Naive thymus-derived CD8-positive, alpha-beta T cell (primary cell): ENCODE measurements around the gene XYLT1. TPM values are rescaled to one million over a fixed set of nuclear protein-coding genes. Genes with fewer than 3 reads are reported as not detected.
A peak's percentile ranks its signal among the peaks of the same experiment; 100 is the strongest.

Experiments
- ATAC-seq, 2 donors: fragments of 150-1000 bp; cut with Tn5 transposase in 1 of 2; sonication (Bioruptor Pico), chemical (Tn5 transposase) in 1 of 2; 1 replicate in 1 of 2; 2 replicates in 1 of 2; pipeline ENCODE4 v1.10.0; 2021; ENCODE audit warnings: mild to moderate bottlenecking in 2 of 2, moderate library complexity in 2 of 2
- POLR2A ChIA-PET: fragments of 350-600 bp; sonication (Branson Sonifier 250); formaldehyde crosslinking; loops from one replicate; lab custom pipeline; 2021; ENCODE audit warnings: antibody characterized with exemption; lab: Charles Lee
- DNase-seq, 10 donors: peaks; one replicate each; pipeline versions ENCODE4 v3.0.0 to v3.0.0-alpha.2; 2020 to 2022
- H3K27ac Mint-ChIP-seq, 10 donors: one replicate each; pipeline ENCODE4 v1.8.0; 2020 to 2022; ENCODE audit warnings: mild to moderate bottlenecking in 10 of 10, mixed read lengths in 10 of 10, moderate library complexity in 4 of 10, inconsistent platforms in 1 of 10
- H3K27me3 Mint-ChIP-seq, 5 donors: one replicate each; pipeline ENCODE4 v1.8.0; 2021 to 2022; ENCODE audit warnings: mixed read lengths in 5 of 5
- H3K36me3 Mint-ChIP-seq, 3 donors: one replicate each; pipeline ENCODE4 v1.8.0; 2020 to 2022; ENCODE audit warnings: mixed read lengths in 3 of 3, mild to moderate bottlenecking in 2 of 3, inconsistent platforms in 1 of 3
- H3K4me1 Mint-ChIP-seq, 4 donors: one replicate each; pipeline ENCODE4 v1.8.0; 2021 to 2022; ENCODE audit warnings: mixed read lengths in 4 of 4
- H3K4me3 Mint-ChIP-seq, 10 donors: one replicate each; pipeline ENCODE4 v1.8.0; 2020 to 2022; ENCODE audit warnings: mild to moderate bottlenecking in 10 of 10, mixed read lengths in 10 of 10, moderate library complexity in 6 of 10, inconsistent platforms in 1 of 10
- H3K9me3 Mint-ChIP-seq, 9 donors: one replicate each; pipeline ENCODE4 v1.8.0; 2020 to 2022; ENCODE audit warnings: mixed read lengths in 9 of 9, mild to moderate bottlenecking in 3 of 9, inconsistent platforms in 1 of 9, moderate library complexity in 1 of 9
- polyA plus RNA-seq, 3 donors: library from polyadenylated mRNA; unstranded; fragments of 300-500 nt; fragmentation: Illumina TruSeq; gene quantifications; one replicate each; pipeline ENCODE4 v1.2.3, GENCODE V29; 2021
- total RNA-seq, 8 experiments: library from RNA in 2 of 8; stranded (reverse) in 2 of 8; gene quantifications; one replicate each; pipeline ENCODE4 v1.2.3 and lab custom pipeline; 2021 to 2026

Gene XYLT1, protein sequence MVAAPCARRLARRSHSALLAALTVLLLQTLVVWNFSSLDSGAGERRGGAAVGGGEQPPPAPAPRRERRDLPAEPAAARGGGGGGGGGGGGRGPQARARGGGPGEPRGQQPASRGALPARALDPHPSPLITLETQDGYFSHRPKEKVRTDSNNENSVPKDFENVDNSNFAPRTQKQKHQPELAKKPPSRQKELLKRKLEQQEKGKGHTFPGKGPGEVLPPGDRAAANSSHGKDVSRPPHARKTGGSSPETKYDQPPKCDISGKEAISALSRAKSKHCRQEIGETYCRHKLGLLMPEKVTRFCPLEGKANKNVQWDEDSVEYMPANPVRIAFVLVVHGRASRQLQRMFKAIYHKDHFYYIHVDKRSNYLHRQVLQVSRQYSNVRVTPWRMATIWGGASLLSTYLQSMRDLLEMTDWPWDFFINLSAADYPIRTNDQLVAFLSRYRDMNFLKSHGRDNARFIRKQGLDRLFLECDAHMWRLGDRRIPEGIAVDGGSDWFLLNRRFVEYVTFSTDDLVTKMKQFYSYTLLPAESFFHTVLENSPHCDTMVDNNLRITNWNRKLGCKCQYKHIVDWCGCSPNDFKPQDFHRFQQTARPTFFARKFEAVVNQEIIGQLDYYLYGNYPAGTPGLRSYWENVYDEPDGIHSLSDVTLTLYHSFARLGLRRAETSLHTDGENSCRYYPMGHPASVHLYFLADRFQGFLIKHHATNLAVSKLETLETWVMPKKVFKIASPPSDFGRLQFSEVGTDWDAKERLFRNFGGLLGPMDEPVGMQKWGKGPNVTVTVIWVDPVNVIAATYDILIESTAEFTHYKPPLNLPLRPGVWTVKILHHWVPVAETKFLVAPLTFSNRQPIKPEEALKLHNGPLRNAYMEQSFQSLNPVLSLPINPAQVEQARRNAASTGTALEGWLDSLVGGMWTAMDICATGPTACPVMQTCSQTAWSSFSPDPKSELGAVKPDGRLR
- total RNA-seq (10 to 100 TPM; 49.6 to 50.7 TPM), polyA plus RNA-seq (1 to 10 TPM in 1 of 3 donors, under 1 TPM in 2; 0.44 to 1.4 (median 0.73) TPM), total RNA-seq (lab: John Stamatoyannopoulos, UW) (10.8 to 140 (median 41.6) reads per million in 6 experiments)

DNA sequence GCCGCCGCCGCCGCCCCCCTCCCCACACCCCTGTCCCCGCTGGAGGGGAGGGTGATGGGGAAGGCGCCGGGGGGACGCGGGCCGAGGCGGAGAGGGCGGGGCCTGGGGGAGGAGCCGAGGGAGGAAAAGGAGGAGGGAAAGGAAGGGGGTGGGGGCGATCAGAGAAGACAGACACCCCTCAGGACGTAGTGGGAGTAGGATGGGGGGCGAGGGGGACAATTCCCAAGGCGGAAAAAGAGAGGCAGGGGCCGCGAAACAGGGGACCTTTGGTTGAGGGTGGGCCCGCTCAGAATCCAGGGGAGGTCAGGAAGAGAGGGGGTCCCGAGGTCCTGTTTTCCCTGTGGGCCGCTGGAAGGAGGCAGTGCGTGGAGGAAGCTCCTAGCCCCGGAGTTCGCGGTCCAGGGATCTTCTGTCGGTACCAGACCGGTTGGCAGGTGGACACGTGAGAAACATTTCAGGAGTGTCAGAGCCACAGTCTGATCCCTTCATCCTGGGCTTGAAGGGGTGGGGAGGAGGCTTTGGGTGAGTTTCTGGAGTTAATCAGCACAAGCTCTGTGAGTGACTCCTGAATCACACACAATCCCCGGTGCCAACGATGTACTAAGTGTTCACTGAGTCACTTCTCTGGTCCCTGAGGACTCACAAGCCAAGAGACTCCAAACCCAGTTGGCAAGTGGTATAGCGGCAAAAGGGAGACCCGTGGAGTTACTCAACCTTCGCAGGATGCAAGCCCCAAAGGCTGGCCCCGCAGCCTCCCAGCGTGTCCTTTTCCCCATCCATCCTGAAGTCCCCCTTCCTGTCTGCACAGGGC, at the start of gene XYLT1:
XYLT1 (minus strand) TSS at position 53 of the 811 bp plus-strand sequence. CDS start 164 bp downstream, outside the sequence.
- Mint-ChIP-seq H3K9me3 (no peaks in the 10 kb centered on the region), H3K4me3 (peak within 1 kb of the TSS; percentile 84 to 99 (median 95)), H3K27ac (peak within 1 kb of the TSS; percentile 88 to 98 (median 96)), H3K4me1 (peaks cover 34 to 73% (median 57%) of the 10 kb centered on the region in 4 donors), H3K36me3 (peaks cover 0 to 10% (median 5%) of the 10 kb centered on the region in 3 donors), H3K27me3 (no peaks in the 10 kb centered on the region)
- peak in 9 of 10 donors; percentile 25 to 51 (median 37) for DNase-seq
- POLR2A ChIA-PET: interaction anchor here (5.3 kb wide), 1 partner anchor 103 kb away, joined by 40 read pairs; no protein-coding TSS in a partner anchor
- ATAC-seq: peak in 1 of 2 donors; percentile 24

DNA sequence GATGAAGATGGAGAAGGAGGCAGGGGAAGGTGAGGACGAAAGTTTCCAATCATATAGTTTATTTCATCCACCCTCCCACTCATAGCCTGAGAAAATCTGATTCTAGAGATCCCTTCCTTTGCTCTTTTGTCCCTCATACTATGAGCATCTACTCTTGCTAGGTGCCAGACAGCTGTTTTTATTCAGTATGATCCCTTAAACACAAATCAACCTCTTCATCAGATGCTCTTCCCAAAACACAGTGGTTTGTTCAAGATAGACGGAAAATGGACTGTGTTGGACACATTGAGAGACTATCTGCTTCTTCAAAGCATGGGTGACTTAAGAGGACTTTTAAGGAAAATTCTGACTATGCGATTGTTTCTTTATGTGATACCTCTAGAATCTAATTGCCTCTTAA, 49.4 kb upstream of the XYLT1 start:
- ATAC-seq (no peak), DNase-seq (no peak)
- POLR2A ChIA-PET: no interaction called here
- no peak overlapping the region for H3K27ac Mint-ChIP-seq
- H3K27me3 Mint-ChIP-seq: peaks cover 4 to 18% (median 12%) of the 10 kb centered on the region in 5 donors
- no peaks in the 10 kb centered on the region for H3K36me3 Mint-ChIP-seq
- H3K4me1 Mint-ChIP-seq: no peaks in the 10 kb centered on the region
- H3K4me3 Mint-ChIP-seq: no peak overlapping the region
- no peaks in the 10 kb centered on the region for H3K9me3 Mint-ChIP-seq

DNA sequence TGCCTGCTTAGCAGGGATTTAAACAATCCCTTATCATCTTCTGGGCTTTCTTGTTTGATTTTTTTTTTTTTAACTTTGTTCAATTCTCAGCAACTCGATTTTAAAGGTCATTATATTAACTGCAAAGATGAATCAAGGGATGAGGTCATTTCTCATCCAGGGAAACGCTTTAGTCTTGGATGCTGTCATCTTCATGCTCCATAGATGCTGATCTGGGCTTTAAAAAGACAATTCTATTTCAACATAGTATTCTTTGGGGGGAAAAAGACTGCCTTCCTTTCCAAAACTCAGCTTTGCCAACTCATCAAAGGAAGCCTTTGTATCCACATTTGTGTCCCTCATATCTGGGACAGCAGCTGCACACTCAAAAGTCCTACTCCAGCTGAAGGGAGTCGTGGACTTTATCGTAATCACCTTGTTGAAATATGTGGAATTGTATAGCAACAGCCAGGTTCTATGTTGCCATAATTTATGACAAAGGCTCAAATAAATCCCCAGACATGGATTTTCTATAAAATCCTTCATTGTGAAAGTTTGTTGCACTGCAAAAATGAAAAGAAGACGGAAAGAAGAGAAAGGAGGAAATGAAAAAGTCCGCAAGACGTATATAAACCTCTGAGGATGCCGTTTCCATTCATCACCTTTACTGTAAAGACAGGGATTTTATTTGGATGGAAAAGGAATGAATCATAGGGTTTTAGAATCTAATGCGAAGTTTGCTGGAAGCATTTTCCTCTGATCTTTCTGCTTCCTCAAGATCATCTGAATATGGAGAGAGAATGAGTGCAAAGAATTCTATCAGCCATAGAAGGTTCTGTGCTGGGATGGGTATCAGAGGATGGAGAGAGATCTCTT, 48.6 kb upstream of the XYLT1 start:
- Mint-ChIP-seq H3K36me3 (no peaks in the 10 kb centered on the region), H3K4me1 (no peaks in the 10 kb centered on the region), H3K4me3 (no peak overlapping the region), H3K27me3 (peaks cover 4 to 22% (median 15%) of the 10 kb centered on the region in 5 donors), H3K27ac (no peak overlapping the region), H3K9me3 (no peaks in the 10 kb centered on the region)
- POLR2A ChIA-PET: no interaction called here
- no peak for ATAC-seq
- DNase-seq: no peak

DNA sequence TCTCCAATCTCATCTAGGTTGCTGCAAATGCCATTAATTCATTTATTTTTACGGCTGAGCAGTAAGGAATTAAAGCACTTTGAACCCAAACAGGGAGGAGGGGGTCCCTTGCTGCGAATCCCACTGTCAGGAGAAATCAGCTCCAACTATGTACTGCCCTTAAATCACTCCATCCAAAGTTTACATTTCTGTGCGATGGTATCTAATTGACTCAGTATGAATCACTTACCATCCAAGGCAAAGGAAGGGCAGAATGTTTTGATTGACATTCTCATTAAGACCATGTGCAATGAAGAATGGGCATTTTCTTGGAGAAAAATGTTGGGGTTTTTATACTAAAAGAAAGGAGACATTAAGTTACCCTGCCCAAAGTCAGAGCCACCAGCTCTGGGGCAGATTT, 47.7 kb upstream of the XYLT1 start:
- ATAC-seq (no peak), DNase-seq (no peak)
- no peaks in the 10 kb centered on the region for H3K36me3 Mint-ChIP-seq
- peaks cover 0 to 3% (median 0%) of the 10 kb centered on the region in 4 donors for H3K4me1 Mint-ChIP-seq
- H3K9me3 Mint-ChIP-seq: no peaks in the 10 kb centered on the region
- H3K4me3 Mint-ChIP-seq: no peak overlapping the region
- peaks cover 9 to 21% (median 19%) of the 10 kb centered on the region in 5 donors for H3K27me3 Mint-ChIP-seq
- no peak overlapping the region for H3K27ac Mint-ChIP-seq
- POLR2A ChIA-PET: no interaction called here

DNA sequence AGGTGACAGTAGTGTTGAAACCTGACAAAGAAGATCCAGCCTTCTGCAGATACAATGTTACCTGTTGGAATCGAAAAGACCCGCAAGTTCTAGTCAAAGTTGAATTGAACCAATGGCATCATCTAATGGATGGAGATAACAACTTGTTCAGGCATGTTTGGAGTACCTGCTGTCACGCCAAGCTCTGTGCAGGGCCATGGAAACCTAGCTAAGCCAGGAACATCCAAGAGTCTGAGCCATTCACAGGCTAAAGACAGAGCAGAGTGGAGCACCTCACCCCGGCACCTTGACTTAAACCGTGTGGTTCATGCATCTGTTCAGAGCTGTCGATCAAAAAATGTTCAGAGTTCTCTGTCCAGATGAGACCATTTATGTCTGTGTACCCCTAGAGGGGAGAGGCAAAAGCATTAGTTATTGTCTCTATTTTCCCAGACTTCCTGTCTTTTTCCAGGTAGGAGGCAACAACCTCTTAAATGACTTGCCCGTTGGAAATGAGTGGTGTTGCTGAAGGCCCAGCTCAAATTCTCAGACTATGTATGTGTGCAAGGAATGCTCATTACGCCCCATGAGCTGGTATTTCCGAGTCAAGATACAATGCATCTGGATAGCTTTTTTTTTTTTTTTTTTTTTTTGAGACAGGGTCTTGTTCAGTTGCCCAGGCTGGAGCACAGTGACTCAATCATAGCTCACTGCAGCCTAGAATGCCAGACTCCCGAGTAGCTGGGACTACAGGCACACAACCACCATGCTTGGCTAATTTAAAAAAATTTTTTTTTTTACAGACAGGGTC, 44.9 kb upstream of the XYLT1 start:
- peaks cover 0 to 3% (median 0%) of the 10 kb centered on the region in 4 donors for H3K4me1 Mint-ChIP-seq
- no peak overlapping the region for H3K4me3 Mint-ChIP-seq
- H3K9me3 Mint-ChIP-seq: no peaks in the 10 kb centered on the region
- POLR2A ChIA-PET: interaction anchor here (0.6 kb wide), 1 partner anchor 67 kb away, joined by 3 read pairs; no protein-coding TSS in a partner anchor
- H3K36me3 Mint-ChIP-seq: no peaks in the 10 kb centered on the region
- peaks cover 9 to 24% (median 15%) of the 10 kb centered on the region in 5 donors for H3K27me3 Mint-ChIP-seq
- H3K27ac Mint-ChIP-seq: peak overlapping the region in 1 of 10 donors; percentile 4
- DNase-seq (no peak), ATAC-seq (no peak)

DNA sequence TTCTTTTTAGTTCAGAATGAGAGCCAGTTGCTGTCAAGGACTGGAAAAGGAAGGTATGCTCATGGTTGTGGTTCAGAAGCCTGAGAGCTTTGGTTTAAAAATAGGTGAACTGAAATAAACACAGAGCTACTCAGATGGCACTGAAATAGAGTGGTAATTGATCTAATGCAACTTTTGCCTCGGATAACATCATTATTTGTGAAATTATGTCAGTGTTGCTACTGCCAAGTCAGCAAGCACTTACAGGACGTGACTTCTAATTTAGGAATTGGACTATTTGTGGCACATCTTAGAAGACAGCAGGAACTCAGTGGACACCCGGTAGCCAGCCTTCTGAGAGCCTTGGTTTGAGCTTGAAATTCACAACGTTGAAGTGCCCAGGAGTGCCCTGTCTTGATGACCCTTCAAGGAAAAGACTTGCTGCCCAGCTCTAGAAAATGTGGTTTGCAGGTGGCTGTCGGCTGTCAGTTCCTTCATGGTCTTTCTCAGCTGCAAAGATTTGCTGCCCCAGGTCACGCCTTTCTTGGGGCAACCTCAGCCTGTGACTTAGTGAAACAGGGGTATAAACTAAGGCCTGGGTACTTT, 42.0 kb upstream of the XYLT1 start:
- peaks cover 9 to 23% (median 21%) of the 10 kb centered on the region in 5 donors for H3K27me3 Mint-ChIP-seq

DNA sequence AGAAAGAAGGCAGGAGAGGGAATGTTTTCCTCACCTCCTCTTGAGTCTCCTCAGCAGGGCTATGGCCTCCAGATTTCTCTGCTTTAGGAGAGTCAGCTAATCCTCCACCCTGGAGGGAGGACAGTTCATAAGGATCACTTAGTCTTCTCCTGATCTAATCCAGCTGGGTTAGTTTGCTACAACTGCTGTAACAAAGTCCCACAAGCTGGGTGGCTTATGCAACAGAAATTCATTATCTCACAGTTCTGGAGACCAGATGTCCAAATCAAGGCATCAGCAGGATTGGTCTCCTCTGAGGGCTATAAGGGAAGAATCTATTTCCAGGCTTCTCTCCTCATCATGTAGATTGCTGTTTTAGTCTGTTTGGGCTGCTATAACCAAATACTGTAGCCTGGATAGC, 40.6 kb upstream of the XYLT1 start:
- Mint-ChIP-seq H3K4me3 (no peak overlapping the region), H3K27me3 (peaks cover 5 to 20% (median 19%) of the 10 kb centered on the region in 5 donors), H3K4me1 (peaks cover 0 to 3% (median 0%) of the 10 kb centered on the region in 4 donors), H3K27ac (no peak overlapping the region), H3K36me3 (peaks cover 0 to 13% (median 4%) of the 10 kb centered on the region in 3 donors), H3K9me3 (peaks cover 0 to 30% (median 13%) of the 10 kb centered on the region in 9 donors)
- DNase-seq (no peak), ATAC-seq (no peak)
- POLR2A ChIA-PET: no interaction called here

More for the DNA sequence above, 42.0 kb upstream of the XYLT1 start:
- H3K4me1 Mint-ChIP-seq: peaks cover 0 to 3% (median 0%) of the 10 kb centered on the region in 4 donors
- peaks cover 0 to 20% (median 8%) of the 10 kb centered on the region in 9 donors for H3K9me3 Mint-ChIP-seq
- no peak overlapping the region for H3K4me3 Mint-ChIP-seq
- POLR2A ChIA-PET: no interaction called here
- H3K36me3 Mint-ChIP-seq: peaks cover 0 to 13% (median 4%) of the 10 kb centered on the region in 3 donors
- no peak overlapping the region for H3K27ac Mint-ChIP-seq
- DNase-seq: no peak
- ATAC-seq: no peak

DNA sequence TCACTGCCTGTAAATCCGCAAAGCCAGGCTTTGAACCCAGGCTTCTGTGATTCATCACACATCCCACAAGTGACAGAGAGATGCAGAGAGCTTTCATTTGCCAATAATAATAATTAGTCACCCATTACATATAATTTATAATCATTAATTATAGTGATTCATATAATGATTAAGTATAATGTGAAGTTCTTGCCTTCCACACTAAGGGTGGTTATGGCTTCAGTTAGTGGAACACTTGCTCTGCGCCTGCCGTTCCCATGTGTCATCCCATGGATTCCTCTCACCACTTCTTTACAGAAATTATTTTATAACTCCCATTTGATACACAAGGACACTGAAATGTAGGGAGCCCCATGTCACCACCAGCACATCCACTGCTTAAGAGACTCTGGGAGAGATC, 39.8 kb upstream of the XYLT1 start:
- Mint-ChIP-seq H3K4me3 (no peak overlapping the region), H3K27me3 (peaks cover 0 to 18% (median 17%) of the 10 kb centered on the region in 5 donors), H3K27ac (no peak overlapping the region), H3K4me1 (peaks cover 0 to 3% (median 0%) of the 10 kb centered on the region in 4 donors), H3K9me3 (peaks cover 0 to 30% (median 13%) of the 10 kb centered on the region in 9 donors), H3K36me3 (peaks cover 0 to 13% (median 4%) of the 10 kb centered on the region in 3 donors)
- POLR2A ChIA-PET: no interaction called here
- ATAC-seq (no peak), DNase-seq (no peak)

DNA sequence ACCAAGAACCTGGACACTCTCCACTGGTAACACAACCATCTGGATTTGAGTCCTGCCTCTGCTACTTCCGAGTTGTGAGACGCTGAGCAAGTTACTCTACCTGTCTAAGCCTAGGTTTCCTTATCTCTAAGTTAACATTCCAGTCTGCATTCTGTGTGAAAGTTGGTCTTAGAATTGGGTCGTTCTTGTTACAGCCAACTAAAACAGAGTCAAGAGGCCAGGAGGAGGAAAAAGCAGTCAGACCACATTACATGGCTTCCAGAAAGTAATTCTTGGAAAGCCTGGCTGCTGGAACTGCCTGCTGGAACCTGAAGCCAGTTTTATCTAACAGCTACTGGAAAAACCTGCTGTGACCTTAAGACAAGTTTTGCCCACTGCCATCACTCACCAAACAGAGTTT, 38.4 kb upstream of the XYLT1 start:
- peaks cover 0 to 12% (median 10%) of the 10 kb centered on the region in 5 donors for H3K27me3 Mint-ChIP-seq
- no peak overlapping the region for H3K27ac Mint-ChIP-seq
- ATAC-seq (no peak), DNase-seq (no peak)
- H3K9me3 Mint-ChIP-seq: peaks cover 0 to 33% (median 13%) of the 10 kb centered on the region in 9 donors
- H3K4me1 Mint-ChIP-seq: peaks cover 0 to 2% (median 0%) of the 10 kb centered on the region in 4 donors
- POLR2A ChIA-PET: no interaction called here
- H3K4me3 Mint-ChIP-seq: no peak overlapping the region
- peaks cover 0 to 13% (median 4%) of the 10 kb centered on the region in 3 donors for H3K36me3 Mint-ChIP-seq

DNA sequence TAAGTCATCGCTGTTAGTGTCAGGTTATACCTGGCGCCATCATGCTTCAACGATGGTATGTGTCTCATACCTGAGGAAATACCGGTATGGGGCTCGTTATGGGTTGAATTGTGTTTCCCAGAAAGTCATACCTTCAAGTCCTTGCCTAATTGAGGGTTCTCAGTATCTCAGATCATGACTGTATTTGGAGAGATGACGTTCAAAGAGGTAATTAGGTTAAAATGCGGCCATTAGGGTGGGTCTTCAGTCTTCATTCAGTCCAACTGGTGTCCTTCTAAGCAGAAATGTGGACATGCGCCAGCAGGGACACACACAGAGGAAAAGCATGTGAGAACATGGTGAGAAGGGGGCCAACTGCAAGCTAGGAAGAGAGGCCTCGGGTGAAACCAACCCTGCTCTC, 37.5 kb upstream of the XYLT1 start:
- POLR2A ChIA-PET: no interaction called here
- Mint-ChIP-seq H3K36me3 (peaks cover 0 to 13% (median 4%) of the 10 kb centered on the region in 3 donors), H3K27ac (no peak overlapping the region), H3K9me3 (peaks cover 0 to 35% (median 13%) of the 10 kb centered on the region in 9 donors), H3K27me3 (peaks cover 0 to 10% (median 7%) of the 10 kb centered on the region in 5 donors), H3K4me1 (no peaks in the 10 kb centered on the region), H3K4me3 (no peak overlapping the region)
- no peak for DNase-seq
- ATAC-seq: no peak
